Loucy (cell line): ENCODE results near the gene RIMBP2.

Experiments used
- EZH2phosphoT487 ChIP-seq: fragments of 200-600 bp; IDR thresholded peaks from 2 replicates; pipeline ENCODE4 v1.6.1; 2018; ENCODE audit warnings: antibody characterized with exemption, mild to moderate bottlenecking, moderate library complexity, borderline replicate concordance
- TF ChIP-seq, protein P1 (sequence below): fragments of 200-600 bp; sonication (generic); conservative IDR thresholded peaks from 2 replicates; pipeline ENCODE4 v1.5.1; 2014; ENCODE audit warnings: mild to moderate bottlenecking, antibody characterized with exemption, low read length

DNA sequence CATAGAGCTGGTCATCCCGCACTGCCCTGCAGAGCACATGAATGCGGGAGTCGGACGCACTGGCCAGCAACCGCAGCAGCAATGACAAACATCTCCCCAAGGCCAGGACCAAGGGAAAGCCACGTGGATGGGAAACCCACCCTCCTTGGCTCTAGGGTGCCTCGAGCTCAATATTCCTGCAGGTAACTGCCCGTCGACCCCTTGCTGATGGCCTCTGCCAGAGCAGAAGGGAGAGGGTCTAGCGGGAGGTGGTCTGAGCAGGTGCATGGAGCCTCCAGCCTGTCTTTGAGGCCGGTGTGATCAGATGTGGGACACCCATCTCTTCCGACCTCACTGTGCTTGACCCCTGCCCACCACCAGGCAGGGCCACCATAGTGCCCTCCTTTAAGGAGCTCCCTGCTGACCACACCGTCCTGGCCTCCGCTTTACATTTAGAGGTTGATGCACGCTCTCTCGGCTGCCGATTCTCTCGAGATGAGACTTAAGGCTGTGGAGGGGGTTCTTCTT is 288.7 kb downstream of the RIMBP2 start:
- TF ChIP-seq, protein P1, sequence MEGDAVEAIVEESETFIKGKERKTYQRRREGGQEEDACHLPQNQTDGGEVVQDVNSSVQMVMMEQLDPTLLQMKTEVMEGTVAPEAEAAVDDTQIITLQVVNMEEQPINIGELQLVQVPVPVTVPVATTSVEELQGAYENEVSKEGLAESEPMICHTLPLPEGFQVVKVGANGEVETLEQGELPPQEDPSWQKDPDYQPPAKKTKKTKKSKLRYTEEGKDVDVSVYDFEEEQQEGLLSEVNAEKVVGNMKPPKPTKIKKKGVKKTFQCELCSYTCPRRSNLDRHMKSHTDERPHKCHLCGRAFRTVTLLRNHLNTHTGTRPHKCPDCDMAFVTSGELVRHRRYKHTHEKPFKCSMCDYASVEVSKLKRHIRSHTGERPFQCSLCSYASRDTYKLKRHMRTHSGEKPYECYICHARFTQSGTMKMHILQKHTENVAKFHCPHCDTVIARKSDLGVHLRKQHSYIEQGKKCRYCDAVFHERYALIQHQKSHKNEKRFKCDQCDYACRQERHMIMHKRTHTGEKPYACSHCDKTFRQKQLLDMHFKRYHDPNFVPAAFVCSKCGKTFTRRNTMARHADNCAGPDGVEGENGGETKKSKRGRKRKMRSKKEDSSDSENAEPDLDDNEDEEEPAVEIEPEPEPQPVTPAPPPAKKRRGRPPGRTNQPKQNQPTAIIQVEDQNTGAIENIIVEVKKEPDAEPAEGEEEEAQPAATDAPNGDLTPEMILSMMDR, result no peak
- TF ChIP-seq EZH2phosphoT487, result no peak
